Liver (tissue), 3 donors: Measurements from ENCODE around the gene DIAPH2.

ENCODE experiments used
- ATF3 ChIP-seq: IDR thresholded peaks from 2 replicates; pipeline ENCODE4 v1.6.1; 2016; ENCODE audit warnings: antibody characterized with exemption
- CTCF ChIP-seq: fragments of 150-350 bp; IDR thresholded peaks from 2 replicates; pipeline ENCODE4 v1.5.1; 2017; ENCODE audit warnings: improper control_type of control experiment, low read depth, low read length; ENCODE audit not compliant: missing input control
- GABPA ChIP-seq, 2 donors: IDR thresholded peaks in 1 of 2; conservative IDR thresholded peaks in 1 of 2; 2 replicates each; pipeline ENCODE4 v1.6.1; 2016; ENCODE audit warnings: antibody characterized with exemption in 2 of 2, mild to moderate bottlenecking in 1 of 2, moderate library complexity in 1 of 2
- MAX ChIP-seq: IDR thresholded peaks from 2 replicates; pipeline ENCODE4 v1.6.1; 2016; ENCODE audit warnings: antibody characterized with exemption
- RAD21 ChIP-seq, 2 donors: IDR thresholded peaks; 2 replicates each; pipeline ENCODE4 v1.6.1; 2016; ENCODE audit warnings: antibody characterized with exemption in 2 of 2, mild to moderate bottlenecking in 2 of 2
- SP1 ChIP-seq: IDR thresholded peaks from 2 replicates; pipeline ENCODE4 v1.6.1; 2018; ENCODE audit warnings: antibody characterized with exemption, mild to moderate bottlenecking
- TAF1 ChIP-seq: conservative IDR thresholded peaks from 2 replicates; pipeline ENCODE4 v1.6.1; 2016; ENCODE audit warnings: antibody characterized with exemption, mild to moderate bottlenecking
- TF ChIP-seq, protein P1 (sequence below): IDR thresholded peaks from 2 replicates; pipeline ENCODE4 v1.6.1; 2016; ENCODE audit warnings: antibody characterized with exemption
- donor health status: healthy.
- donor health status: healthy.

GRCh38 chrX:96729053-96729452 lies 44.4 kb downstream of the DIAPH2 start:
- TF ChIP-seq CTCF (no peak), TAF1 (no peak), MAX (no peak), SP1 (no peak), ATF3 (no peak), GABPA (IDR thresholded peaks at IDR 0.05 in 1 of 2, conservative IDR thresholded peaks at IDR 0.05 in 1 of 2) (no peak), RAD21 (IDR thresholded peaks at IDR 0.05) (no peak)
- TF ChIP-seq, protein P1, sequence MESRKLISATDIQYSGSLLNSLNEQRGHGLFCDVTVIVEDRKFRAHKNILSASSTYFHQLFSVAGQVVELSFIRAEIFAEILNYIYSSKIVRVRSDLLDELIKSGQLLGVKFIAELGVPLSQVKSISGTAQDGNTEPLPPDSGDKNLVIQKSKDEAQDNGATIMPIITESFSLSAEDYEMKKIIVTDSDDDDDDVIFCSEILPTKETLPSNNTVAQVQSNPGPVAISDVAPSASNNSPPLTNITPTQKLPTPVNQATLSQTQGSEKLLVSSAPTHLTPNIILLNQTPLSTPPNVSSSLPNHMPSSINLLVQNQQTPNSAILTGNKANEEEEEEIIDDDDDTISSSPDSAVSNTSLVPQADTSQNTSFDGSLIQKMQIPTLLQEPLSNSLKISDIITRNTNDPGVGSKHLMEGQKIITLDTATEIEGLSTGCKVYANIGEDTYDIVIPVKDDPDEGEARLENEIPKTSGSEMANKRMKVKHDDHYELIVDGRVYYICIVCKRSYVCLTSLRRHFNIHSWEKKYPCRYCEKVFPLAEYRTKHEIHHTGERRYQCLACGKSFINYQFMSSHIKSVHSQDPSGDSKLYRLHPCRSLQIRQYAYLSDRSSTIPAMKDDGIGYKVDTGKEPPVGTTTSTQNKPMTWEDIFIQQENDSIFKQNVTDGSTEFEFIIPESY = no peak
